Pulmonary artery endothelial cell (primary cell): ENCODE measurements around the gene GALNT7. TPM values are rescaled to one million over a fixed set of nuclear protein-coding genes. Genes with fewer than 3 reads are reported as not detected.
"Not testable (repeated sequence)": the region's sequence is repeated elsewhere in the genome, so short reads cannot be mapped to it uniquely, and the experiment has no call there.

ENCODE experiments used
- DNase-seq: peaks from one replicate; pipeline ENCODE4 v3.0.0-alpha.2; 2011; ENCODE audit warnings: low read depth, low spot score
- total RNA-seq: library from RNA; depleted of rRNA; stranded (reverse); fragments of >200 nt; gene quantifications from 2 replicates; pipeline ENCODE4 v1.2.3, GENCODE V29; 2014

The GALNT7 gene
- total RNA-seq, 1 donor from 2014 or later: 42.9 TPM

GRCh38 chr4:173194157-173194556 lies 25.5 kb downstream of the GALNT7 start:
- DNase-seq: no peak

- DNase-seq: no peak
Measured at GRCh38 chr4:173195109-173195508, 26.5 kb downstream of the GALNT7 start.

GRCh38 chr4:173199553-173199952 lies 30.9 kb downstream of the GALNT7 start:
- DNase-seq: no peak

GRCh38 chr4:173200103-173200884 lies 31.7 kb downstream of the GALNT7 start:
- DNase-seq: no peak

GRCh38 chr4:173202395-173202794 lies 33.8 kb downstream of the GALNT7 start:
- no peak for DNase-seq

GRCh38 chr4:173205656-173206055 lies 37.0 kb downstream of the GALNT7 start:
- no peak for DNase-seq

- no peak for DNase-seq
Measured at GRCh38 chr4:173208420-173208819, 39.8 kb downstream of the GALNT7 start.

GRCh38 chr4:173211222-173211621 lies 42.6 kb downstream of the GALNT7 start:
- DNase-seq: no peak

- no peak for DNase-seq
Measured at GRCh38 chr4:173211838-173212237, 43.2 kb downstream of the GALNT7 start.

GRCh38 chr4:173212379-173212778 lies 43.8 kb downstream of the GALNT7 start:
- no peak for DNase-seq

- DNase-seq: no peak
Measured at GRCh38 chr4:173213296-173213695, 44.7 kb downstream of the GALNT7 start.

GRCh38 chr4:173214231-173214630 lies 45.6 kb downstream of the GALNT7 start:
- DNase-seq: no peak

GRCh38 chr4:173214661-173215060 lies 46.0 kb downstream of the GALNT7 start:
- no peak for DNase-seq

- no peak for DNase-seq
Measured at GRCh38 chr4:173217075-173217474, 48.5 kb downstream of the GALNT7 start.

- DNase-seq: no peak
Measured at GRCh38 chr4:173217727-173218126, 49.1 kb downstream of the GALNT7 start.

- DNase-seq: peak; percentile 48
Measured at GRCh38 chr4:173218411-173219125, 50.0 kb downstream of the GALNT7 start.

- DNase-seq: not testable (repeated sequence)
Measured at GRCh38 chr4:173219126-173219437, 50.5 kb downstream of the GALNT7 start.

- DNase-seq: no peak
Measured at GRCh38 chr4:173223743-173224142, 55.1 kb downstream of the GALNT7 start.

- no peak for DNase-seq
Measured at GRCh38 chr4:173226401-173226888, 57.8 kb downstream of the GALNT7 start.

- DNase-seq: no peak
Measured at GRCh38 chr4:173227756-173228155, 59.1 kb downstream of the GALNT7 start.

GRCh38 chr4:173230062-173230461 lies 61.5 kb downstream of the GALNT7 start:
- DNase-seq: no peak

GRCh38 chr4:173231916-173232315 lies 63.3 kb downstream of the GALNT7 start:
- DNase-seq: no peak

- DNase-seq: no peak
Measured at GRCh38 chr4:173233857-173234256, 65.2 kb downstream of the GALNT7 start.
